GM19468 (cell line): ENCODE measurements around the gene S1PR3.

ENCODE experiments used
- ATAC-seq: cut with Tn5 transposase; IDR thresholded peaks from one replicate; pipeline ENCODE4 v1.9.1; 2021; ENCODE audit warnings: mild to moderate bottlenecking, moderate library complexity, moderate number of reproducible peaks; ENCODE audit not compliant: unreplicated experiment; ENCODE audit errors: extremely low read depth

S1PR3 gene

DNA sequence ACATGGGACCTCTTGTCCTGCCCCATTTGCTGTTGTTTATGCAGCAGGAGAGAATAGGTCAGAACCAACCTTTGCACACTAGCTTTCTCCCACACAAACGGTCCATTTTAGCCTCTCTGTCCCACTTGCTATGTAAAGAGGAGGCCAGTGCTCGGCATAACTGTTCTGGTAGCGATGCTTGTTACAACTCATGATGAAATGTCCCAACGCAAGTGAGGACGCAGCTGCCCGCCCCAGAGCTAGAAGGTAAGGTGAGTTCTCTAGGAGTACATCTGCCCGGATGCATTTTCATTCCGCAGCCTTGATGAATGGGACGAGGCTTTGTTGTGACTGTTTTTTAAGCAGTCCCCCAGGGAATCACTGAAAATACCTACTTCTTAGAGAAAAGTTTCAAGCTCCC lies 14.1 kb downstream of the S1PR3 start:
- ATAC-seq = no peak

DNA sequence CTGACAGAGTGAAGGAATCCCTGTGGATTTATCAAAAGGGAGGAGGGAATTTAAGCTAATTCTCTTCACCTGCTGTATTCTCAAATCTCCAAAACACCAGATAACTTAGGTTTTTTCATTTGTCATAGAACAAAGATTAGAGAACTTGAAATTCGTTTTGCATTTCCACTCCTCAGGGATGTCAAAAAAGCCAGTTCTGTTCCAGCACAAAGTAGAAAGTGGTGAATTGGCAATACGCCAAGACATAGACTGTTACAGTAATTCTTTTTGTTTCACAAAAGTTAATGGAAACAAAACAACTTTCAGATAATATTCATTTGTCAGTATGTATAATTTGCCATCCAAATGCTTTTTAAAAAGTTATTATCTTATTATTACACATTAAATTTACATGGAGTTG lies 15.0 kb downstream of the S1PR3 start:
- ATAC-seq = no peak

DNA sequence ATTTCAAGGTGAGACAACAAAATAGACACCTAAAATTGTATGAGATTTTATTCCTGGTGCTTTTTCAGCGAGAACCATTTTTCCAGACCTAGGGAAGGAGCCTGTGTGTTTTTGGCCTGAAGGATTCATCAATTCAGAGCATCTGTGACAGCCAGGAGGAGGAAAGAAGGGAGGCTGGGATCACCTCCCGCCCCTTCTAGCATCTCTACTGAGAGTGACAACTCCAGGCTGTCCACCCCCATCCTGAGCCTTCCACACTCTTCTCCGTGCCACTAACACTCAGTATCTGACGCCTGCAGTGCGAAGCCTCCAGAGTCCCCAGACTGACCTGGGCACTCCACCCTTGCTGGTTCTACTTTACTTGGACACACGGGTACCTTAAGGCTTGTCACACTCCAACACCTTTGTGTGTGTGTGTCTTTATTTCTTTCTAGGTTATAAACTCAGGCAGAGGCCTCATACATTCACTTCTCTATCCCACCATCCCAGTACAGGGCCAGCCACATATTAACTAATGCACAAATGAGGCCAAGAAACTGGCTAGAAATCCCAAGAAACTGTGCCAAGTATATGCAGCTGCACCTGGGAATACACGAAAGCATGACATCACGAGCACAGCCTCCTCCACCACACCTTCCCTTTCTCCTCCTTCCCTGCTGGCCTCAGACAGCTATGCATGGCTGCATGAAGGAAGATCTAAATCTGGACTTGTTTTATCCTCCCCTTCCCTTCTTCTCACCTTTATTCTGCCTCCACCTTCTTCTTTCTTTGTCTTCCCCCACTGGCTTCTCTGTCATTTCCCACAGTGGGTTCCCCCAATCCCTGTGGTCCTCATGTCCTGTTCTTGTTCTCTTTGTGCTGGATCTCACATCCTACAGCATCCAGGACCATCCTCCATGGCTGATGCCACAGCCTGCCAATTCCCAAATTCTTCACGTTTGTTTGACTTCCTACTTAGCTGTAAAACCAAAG lies 16.0 kb downstream of the S1PR3 start:
- ATAC-seq = no peak

DNA sequence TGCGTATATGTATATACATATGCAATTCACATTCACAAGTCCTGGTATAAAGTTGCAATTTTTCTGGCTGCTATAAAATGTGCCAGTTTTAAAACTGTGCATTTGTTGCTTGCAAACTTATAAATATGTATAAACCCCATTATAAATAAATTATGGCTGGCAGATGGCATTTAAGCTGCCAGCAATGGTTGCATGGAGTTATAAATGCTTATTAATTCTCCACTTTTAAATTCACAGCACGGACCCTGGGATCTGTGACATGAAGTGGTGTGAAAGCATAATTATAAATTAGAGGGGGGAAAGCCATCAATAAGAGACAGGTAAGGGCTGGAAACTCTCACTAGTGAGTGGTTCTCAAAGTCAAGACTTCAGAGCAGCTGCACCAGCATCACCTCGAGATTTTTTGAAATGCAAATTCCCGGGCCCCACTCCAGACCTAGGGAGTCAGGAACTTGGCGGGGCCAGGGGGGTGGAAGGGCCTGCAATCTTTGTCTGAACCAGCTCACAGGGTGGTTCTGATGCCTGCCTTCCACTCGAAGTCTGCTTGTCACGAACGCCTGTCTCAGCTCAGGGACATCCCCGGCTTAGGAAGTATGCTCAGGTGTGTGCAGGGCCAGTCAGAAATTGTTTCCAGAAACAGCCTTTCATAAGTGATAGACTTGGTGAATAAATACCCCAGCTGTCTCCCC lies 16.9 kb downstream of the S1PR3 start:
- no peak for ATAC-seq

DNA sequence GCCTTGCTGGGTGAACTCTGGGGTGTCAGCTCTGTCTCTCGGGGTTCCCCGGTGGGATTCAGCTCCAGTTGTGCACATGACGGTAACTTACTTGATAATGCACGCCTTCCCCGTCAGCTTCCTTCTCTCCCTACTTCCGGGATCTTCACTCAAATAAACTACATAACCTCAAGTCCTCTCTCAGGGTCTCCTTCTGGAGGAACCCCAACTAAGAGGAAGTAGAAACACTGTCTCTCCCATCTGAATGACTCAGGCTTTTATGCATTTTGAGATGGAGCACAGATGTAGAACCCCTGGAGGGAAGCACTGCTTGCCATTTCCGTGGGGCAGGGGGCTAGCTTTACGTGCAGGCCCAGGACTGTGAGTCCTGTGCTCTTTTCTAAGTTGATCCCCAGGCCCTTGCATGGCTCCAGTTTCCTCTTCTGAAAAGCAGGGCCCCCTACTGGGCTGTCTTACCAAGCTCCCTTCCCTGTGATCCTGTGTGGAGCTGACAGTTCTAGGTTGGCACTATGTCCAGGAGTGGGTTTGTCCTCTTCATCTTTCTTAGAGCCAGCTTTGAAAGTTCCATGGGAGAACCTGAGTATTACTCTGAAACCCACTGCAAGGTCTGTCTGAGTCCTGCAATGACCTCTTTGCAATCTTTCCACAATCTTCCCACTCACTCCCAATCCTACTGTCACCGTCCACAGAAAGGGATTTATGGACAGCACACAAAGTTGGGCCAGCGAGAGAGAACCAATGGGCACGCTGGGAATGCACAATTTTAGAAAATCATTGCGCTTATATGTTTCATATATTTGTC lies 17.7 kb downstream of the S1PR3 start:
- ATAC-seq = no peak

DNA sequence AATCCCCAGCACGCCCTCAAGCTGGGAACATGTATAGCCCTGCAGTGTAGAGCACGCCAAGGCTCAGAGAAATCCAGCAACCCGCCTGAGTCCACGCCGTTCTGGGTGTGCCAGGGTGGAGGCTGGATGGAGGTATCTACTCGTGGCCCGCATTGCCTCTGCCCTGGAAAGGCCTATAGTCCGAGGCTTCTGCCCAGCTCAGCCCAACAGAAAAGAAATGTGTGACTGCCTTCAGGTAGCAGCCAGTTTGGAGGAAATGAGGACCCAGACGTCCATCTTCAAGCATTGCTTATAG lies 18.2 kb downstream of the S1PR3 start:
- ATAC-seq = no peak

DNA sequence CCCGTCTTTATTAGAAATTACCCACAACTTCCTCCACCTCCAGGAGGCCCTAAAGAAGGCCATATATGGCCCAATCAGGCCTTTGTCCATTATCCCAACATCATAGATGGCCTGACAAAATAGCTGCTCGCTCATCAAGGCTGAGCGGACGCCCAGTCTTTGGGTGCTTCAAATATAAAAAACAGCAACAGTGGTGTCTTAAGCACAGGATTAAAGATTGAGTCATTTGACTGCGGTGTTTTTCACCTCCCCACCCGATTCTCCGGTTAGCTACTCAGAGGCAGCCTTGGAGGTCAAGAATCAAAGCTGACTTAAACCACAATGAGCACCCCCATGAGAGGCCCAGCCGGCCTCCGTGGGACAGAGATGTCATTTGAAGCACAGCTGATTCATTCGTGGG lies 18.8 kb downstream of the S1PR3 start:
- ATAC-seq = no peak

DNA sequence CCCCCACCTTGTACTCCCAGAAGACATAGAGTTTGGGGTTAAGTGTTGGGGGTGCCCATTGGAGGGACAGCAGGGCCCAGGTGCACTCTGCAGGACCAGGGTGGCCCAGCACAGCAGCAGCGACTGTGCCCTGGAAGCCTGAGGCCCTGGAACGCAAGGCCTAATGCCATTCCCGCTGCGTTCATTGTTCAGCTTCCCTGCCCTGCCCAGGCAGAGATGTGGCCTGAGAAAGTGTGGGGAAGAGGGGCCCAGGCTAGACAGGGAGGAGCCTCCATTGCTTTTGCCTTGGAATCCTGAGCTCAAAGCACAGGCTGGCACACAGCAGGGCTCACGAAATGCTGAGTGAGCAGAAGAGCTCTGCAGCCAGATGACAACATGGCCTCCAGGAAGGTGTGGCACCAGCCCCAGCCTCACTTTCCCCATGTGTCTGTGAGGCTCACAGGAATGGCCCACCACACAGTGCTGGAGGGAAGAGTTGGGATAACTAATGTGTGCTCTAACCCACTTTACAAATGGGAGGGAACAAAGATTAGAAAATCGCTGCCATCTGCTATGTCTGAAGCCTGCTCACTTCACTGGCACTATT lies 19.4 kb downstream of the S1PR3 start:
- ATAC-seq = no peak

DNA sequence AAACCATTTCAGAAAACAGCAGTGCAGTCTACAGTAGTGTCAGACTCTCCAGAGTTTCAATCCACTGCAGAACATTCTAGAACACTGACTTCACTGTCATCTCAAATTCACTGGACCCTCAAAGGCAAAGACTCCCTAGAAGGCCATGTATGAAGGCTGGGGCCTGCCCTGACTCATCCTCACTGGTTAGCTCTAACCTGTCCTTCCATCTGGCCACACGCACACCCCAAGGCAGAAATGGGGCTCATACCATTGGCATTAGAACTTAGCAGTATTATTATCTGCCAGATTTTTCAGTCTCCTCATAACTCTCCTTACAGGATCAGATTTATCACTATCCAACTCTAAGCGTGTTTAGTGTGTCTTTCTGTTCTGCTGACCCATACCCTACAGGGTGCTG lies 20.4 kb downstream of the S1PR3 start:
- ATAC-seq = no peak

DNA sequence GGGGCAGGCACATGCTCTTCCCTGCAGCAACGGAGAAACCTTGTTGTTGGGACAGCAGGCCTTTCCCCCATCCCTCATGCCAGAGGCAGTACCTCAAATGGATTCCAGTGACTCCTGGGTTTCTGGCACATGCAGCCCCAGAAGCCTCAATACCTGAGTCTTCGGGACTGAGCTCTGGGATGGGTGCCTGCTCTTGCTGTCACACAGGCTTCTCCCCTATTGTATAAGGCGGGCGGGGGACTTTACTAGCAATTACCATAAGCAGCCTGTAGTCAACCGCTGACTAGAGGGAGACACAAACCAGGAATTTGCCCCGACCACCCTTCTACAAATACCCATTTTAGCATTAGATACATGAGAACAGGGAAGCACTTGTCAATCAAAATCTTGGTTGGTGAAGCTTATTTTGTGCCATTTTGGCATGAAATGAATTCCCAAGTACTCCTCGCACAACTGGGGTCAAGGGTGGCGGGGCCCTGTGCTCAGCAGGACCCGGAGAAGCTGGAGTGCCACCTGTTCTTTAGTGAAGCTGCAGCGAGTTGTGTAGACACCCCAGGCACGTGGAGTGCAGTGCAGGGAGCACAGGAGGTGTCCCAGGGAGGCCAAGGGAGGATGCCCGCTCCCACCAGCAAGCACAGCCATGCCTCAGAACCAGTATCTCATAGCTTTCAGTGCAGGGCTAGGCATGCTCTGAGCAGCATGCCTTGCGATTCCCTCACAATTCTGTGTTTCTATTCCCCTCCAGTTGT lies 21.2 kb downstream of the S1PR3 start:
- ATAC-seq = no peak

DNA sequence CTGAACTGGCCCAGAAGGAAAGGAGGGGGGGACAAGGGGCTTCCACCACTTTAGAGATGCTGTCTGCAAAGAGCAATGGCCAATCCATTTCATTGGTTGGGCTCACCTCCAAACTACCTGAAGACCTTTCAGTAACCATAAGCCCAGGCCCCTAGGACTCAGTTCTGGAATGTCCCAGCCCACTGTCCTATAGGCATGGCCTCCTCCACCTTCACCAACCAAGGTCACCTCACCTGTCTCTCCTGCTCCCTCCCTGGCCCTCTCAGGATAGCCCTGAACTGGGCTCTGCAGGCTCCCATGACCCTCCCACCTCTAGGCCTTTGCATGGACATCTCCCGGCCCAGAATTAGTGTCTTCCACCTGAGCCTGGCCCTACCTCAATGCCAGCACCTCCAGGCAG lies 22.4 kb downstream of the S1PR3 start:
- no peak for ATAC-seq

DNA sequence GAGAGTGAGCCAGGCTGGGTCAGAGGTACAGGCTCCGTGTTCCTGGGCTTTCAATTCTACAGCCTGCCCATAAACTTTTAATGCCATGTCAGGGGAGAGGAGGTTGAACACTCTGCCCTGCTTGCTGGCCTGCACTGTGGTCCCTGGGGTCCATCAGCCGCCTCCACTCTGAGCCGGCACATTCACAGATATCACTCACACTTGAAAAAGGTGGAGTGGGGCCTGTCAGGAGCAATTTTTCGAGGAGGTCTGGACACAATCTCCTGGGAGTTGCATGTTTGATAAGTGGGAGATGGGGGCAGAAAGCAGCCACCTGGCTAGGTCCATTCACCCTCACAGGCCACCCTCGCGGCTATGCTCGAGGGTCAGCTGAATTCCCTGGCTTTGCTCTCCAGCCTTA lies 22.9 kb downstream of the S1PR3 start:
- ATAC-seq = no peak

DNA sequence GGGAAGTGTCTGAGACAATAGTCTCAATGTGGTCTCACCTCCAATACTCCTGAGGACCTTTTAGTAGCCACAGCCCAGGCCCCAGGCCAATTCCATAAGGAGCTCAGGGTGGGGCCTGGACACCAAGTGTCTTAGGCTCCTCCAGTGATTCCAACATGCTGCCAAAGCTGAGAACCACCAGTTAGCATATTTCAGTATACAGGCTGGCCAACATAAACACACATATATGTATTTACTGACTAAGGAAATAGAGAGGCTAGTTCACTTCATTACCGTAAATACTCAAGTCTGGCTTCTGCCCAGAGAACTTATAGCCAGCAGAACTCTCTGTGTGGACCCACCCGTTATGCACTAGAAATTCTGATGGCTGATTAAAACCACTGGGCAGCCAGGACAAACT lies 24.1 kb downstream of the S1PR3 start:
- no peak for ATAC-seq

DNA sequence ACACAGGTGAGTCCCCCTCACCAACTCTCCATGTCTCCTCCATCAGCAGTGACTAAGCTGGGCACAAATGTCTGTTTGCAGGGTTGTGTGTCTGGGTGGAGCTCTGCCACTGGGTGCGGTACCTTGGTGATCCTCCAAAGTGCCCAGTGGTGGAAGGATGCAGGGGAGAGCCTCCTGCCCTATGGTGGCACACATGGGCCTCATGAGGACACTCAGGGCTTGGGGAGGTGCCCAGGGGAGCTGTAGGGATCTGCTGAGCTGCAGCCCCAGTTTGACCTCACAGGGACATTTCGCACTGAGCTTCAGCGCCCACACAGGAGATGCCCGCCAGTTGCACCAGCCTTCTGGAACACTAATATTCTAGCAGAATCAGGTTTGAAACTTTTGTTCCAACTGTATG lies 29.5 kb downstream of the S1PR3 start:
- ATAC-seq = no peak

DNA sequence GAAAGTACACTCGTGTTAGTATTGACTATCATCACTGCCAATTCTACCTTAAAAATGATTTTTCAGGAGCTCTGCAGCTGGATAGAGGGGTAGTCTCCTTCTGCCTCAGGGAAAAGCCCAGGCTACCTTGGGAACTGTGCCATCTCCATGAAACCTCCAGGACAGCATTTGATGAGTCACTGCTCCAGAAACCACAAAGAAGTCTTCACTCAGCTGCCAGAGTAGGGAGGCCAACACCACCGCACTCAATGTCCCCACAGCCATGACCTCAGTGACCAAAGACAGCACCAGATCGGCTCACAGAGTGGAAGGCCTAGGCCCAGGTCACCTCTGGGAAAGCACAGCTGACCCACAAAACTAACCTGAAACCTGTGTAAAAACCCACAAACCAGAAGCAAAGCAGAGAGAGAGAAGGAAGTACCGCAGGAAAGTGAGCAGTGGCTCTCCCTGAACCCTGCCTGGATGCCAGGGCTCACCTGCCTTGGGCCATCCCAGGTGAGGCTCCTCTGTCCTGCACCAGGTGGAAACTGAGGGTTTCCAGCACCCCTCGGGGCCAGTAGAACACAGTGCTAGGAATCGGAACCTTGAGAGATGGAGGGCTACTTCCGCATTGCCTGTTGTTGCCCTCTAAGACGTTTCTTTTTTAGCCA lies 30.0 kb downstream of the S1PR3 start:
- ATAC-seq = no peak

DNA sequence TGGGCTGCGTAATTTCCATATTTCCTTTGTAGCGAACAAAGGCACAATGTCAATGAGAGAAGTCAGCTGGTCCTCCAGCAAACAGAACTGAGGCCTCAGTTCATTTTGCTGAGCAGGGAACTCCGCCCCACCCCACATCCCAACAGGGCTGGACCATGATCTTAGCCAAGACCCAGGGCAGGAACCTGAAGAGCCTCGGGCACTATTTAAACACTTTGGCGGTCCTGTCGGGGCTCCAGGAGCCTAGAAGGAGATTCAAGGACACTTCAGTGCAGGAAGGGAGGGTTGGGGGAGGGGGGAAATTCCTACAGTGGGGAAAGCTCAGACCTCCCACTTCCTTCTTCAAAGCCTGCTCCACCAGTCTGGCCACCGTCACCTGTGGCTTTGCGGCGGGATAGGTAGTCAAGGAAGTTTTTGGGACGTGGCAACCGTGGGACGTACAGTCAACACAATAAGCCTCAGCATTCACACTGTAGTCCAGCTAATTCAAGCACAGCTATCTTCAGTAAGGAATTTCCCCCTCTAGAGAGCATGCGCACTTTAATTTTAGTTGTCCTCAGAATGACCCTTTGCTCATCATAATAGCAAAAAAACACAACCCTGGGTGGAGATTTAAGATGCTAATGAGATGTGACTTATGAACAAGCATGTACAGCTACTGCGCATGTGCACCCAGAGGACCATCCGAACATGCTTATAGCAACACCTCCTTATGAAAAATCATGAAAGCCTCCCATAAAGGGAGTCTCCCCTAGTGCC lies 30.9 kb downstream of the S1PR3 start:
- ATAC-seq = no peak

DNA sequence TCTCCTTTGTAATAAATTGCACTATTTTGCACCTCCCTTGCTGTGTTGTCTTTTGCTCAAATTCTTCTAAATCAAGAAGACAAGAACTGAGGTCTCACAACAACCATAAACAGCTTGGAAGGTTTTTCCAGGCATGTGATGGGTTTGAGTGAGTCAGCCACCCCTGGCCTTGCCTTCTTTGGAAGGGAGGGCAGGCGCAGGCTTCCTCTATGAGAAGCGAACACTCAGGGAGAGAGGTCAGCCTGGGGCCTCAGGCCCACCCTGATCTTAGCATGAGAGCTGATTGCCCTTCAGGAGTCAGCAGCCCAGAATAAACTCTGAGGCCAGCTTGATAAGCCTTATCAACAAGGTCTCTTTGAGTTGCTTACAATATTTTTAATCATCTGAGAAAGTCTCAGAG lies 31.6 kb downstream of the S1PR3 start:
- no peak for ATAC-seq

DNA sequence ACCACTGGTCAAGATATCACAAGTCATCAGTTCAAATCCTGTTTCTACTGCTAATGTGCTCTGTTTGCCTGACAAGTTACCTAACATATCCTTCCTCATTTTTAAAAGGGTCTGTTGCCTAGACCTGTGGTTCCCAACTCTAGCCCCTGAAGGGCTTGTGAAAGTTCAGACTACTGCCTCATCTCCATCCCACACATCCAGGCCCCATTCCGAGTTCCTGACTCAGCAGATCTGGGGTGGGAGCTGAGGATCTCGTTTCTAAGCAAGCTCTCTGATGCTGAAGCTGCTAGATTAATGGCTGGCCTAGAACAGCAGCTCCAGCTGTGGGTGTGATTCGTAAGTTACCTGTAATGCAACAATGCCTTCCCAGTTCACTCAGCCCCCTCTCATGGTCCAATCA lies 32.5 kb downstream of the S1PR3 start:
- ATAC-seq = no peak

DNA sequence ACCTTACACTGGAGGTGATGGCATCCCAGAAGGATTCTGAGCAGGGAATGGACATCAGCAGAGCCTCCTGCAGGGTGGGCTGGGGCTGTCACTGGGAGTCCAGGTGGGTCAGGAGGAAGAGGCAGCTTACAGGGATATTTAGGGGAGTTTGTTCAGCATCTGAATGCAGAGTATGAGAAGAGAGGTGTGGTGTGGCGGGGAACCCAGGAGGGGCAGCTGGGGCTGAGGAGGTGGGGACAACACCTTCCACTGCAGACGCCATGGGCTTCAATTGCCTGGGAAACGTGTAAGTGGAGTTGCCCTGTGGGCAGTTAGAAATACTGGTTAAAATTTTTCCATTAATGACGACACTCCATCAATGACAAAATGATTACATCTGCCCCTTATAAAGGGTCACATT lies 33.5 kb downstream of the S1PR3 start:
- ATAC-seq = no peak
